Gastrocnemius medialis (tissue), 4 donors: ENCODE results near the gene C2CD3.

Experiments used
- POLR2A ChIP-seq, 2 donors: fragments of 450-650 bp; IDR thresholded peaks; one replicate each; pipeline ENCODE4 v1.6.1; 2017; ENCODE audit warnings: antibody characterized with exemption in 2 of 2, mild to moderate bottlenecking in 2 of 2, moderate library complexity in 2 of 2
- TF ChIP-seq, protein P1 (sequence below), 5 experiments: fragments of 450-650 bp in 3 of 5; fragments of 200-600 bp in 2 of 5; sonication (generic) in 2 of 5; IDR thresholded peaks in 4 of 5; conservative IDR thresholded peaks in 1 of 5; 1 replicate in 4 of 5; 2 replicates in 1 of 5; pipeline ENCODE4 v1.5.1; 2016 to 2019; ENCODE audit warnings: antibody characterized with exemption in 5 of 5, mild to moderate bottlenecking in 3 of 5, moderate library complexity in 3 of 5

DNA sequence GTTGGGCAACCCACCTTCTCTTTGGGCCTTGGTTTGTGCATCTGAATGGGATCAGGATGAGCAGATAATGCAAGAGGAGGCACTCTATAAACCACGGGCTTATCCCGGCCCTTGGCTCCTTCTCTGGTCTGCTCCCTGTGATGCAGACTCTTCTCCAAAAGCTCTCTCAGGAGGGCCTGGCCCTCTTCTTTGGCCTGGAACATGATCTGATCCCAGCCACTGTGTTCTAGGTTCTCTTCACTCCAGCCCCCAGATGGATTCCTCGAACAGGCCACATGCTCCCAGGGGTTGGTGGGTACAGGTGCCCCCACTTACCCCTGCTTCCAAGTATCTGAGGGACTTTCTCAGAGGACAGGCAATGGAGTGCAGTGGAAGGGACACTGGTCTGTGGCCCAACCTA, 153.2 kb downstream of the C2CD3 start:
- no peak for TF ChIP-seq POLR2A (IDR thresholded peaks at IDR 0.05)
- TF ChIP-seq, protein P1, sequence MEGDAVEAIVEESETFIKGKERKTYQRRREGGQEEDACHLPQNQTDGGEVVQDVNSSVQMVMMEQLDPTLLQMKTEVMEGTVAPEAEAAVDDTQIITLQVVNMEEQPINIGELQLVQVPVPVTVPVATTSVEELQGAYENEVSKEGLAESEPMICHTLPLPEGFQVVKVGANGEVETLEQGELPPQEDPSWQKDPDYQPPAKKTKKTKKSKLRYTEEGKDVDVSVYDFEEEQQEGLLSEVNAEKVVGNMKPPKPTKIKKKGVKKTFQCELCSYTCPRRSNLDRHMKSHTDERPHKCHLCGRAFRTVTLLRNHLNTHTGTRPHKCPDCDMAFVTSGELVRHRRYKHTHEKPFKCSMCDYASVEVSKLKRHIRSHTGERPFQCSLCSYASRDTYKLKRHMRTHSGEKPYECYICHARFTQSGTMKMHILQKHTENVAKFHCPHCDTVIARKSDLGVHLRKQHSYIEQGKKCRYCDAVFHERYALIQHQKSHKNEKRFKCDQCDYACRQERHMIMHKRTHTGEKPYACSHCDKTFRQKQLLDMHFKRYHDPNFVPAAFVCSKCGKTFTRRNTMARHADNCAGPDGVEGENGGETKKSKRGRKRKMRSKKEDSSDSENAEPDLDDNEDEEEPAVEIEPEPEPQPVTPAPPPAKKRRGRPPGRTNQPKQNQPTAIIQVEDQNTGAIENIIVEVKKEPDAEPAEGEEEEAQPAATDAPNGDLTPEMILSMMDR (IDR thresholded peaks at IDR 0.05 in 4 of 5, conservative IDR thresholded peaks at IDR 0.05 in 1 of 5), result no peak
